ENCODE data around the gene PTS. TPM values are rescaled to one million over a fixed set of nuclear protein-coding genes. Genes with fewer than 3 reads are reported as not detected.

PTS gene
- total and polyA plus RNA-seq, 9 of the 15 experiments (the other 6 are each of a cell fraction or from before 2014, with no cell fraction given), result 27.1 to 72.7 (median 41.1) TPM

DNA sequence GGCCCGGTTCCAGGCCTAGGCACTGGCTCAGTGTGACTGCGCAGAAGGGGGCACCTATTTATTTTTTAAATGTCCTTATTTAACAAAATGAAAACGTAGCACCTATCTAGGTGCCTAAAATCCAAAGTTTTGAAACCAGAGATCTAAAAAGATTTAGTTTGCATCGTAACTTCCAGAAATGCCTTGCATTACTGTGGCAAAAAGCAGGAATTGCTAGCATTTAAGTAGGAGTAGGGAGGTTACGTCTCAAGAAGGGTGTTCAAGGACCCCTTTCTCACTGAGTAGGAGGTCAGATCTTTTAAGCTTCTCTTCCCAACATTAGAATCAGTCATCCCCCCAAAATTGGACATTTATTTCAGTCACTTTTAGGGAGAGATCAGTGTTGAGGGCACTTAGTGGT lies 42.2 kb downstream of the PTS start:
- no peaks in the 10 kb centered on the region for H4K20me1 ChIP-seq (replicated peaks; ENCODE audit: control insufficient read depth, insufficient read depth, low read length)
- CTCF ChIA-PET (ENCODE audit: low intra/inter-chr PET ratio), result no interaction called here
- FAIRE-seq, result no peak
- TF ChIP-seq, protein P1, sequence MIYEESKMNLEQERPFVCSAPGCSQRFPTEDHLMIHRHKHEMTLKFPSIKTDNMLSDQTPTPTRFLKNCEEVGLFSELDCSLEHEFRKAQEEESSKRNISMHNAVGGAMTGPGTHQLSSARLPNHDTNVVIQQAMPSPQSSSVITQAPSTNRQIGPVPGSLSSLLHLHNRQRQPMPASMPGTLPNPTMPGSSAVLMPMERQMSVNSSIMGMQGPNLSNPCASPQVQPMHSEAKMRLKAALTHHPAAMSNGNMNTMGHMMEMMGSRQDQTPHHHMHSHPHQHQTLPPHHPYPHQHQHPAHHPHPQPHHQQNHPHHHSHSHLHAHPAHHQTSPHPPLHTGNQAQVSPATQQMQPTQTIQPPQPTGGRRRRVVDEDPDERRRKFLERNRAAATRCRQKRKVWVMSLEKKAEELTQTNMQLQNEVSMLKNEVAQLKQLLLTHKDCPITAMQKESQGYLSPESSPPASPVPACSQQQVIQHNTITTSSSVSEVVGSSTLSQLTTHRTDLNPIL (CRISPR knock-in tag; IDR thresholded peaks at IDR 0.05), result no peak
- TF ChIP-seq ZFPM2 (CRISPR knock-in tag; IDR thresholded peaks at IDR 0.05) (no peak), NCOA2 (IDR thresholded peaks at IDR 0.05; ENCODE audit: partially characterized antibody in 2 of 2) (no peak), KLF6 (CRISPR knock-in tag; IDR thresholded peaks at IDR 0.05; ENCODE audit: borderline replicate concordance) (no peak), EWSR1 (IDR thresholded peaks at IDR 0.05; ENCODE audit: borderline replicate concordance, low read depth, partially characterized antibody) (no peak), COPS2 (conservative IDR thresholded peaks at IDR 0.05) (no peak), RBM22 (IDR thresholded peaks at IDR 0.05; ENCODE audit: low read depth, low read length, poor library complexity, severe bottlenecking) (no peak), MCM5 (IDR thresholded peaks at IDR 0.05; ENCODE audit: low read depth) (no peak), ZC3H11A (IDR thresholded peaks at IDR 0.05; ENCODE audit: low read depth, low read length) (no peak), SIX5 (IDR thresholded peaks at IDR 0.05; ENCODE audit: borderline replicate concordance in 1 of 2, insufficient read depth in 1 of 2, low read depth in 1 of 2, low read length in 2 of 2) (no peak)
- TF ChIP-seq, protein P2, sequence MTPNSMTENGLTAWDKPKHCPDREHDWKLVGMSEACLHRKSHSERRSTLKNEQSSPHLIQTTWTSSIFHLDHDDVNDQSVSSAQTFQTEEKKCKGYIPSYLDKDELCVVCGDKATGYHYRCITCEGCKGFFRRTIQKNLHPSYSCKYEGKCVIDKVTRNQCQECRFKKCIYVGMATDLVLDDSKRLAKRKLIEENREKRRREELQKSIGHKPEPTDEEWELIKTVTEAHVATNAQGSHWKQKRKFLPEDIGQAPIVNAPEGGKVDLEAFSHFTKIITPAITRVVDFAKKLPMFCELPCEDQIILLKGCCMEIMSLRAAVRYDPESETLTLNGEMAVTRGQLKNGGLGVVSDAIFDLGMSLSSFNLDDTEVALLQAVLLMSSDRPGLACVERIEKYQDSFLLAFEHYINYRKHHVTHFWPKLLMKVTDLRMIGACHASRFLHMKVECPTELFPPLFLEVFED (CRISPR knock-in tag; conservative IDR thresholded peaks at IDR 0.05), result no peak
- TF ChIP-seq, protein P3, sequence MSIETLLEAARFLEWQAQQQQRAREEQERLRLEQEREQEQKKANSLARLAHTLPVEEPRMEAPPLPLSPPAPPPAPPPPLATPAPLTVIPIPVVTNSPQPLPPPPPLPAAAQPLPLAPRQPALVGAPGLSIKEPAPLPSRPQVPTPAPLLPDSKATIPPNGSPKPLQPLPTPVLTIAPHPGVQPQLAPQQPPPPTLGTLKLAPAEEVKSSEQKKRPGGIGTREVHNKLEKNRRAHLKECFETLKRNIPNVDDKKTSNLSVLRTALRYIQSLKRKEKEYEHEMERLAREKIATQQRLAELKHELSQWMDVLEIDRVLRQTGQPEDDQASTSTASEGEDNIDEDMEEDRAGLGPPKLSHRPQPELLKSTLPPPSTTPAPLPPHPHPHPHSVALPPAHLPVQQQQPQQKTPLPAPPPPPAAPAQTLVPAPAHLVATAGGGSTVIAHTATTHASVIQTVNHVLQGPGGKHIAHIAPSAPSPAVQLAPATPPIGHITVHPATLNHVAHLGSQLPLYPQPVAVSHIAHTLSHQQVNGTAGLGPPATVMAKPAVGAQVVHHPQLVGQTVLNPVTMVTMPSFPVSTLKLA (conservative IDR thresholded peaks at IDR 0.05), result no peak
- TF ChIP-seq, protein P4, sequence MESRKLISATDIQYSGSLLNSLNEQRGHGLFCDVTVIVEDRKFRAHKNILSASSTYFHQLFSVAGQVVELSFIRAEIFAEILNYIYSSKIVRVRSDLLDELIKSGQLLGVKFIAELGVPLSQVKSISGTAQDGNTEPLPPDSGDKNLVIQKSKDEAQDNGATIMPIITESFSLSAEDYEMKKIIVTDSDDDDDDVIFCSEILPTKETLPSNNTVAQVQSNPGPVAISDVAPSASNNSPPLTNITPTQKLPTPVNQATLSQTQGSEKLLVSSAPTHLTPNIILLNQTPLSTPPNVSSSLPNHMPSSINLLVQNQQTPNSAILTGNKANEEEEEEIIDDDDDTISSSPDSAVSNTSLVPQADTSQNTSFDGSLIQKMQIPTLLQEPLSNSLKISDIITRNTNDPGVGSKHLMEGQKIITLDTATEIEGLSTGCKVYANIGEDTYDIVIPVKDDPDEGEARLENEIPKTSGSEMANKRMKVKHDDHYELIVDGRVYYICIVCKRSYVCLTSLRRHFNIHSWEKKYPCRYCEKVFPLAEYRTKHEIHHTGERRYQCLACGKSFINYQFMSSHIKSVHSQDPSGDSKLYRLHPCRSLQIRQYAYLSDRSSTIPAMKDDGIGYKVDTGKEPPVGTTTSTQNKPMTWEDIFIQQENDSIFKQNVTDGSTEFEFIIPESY (CRISPR knock-in tag; IDR thresholded peaks at IDR 0.05), result no peak
- TF ChIP-seq, protein P5, sequence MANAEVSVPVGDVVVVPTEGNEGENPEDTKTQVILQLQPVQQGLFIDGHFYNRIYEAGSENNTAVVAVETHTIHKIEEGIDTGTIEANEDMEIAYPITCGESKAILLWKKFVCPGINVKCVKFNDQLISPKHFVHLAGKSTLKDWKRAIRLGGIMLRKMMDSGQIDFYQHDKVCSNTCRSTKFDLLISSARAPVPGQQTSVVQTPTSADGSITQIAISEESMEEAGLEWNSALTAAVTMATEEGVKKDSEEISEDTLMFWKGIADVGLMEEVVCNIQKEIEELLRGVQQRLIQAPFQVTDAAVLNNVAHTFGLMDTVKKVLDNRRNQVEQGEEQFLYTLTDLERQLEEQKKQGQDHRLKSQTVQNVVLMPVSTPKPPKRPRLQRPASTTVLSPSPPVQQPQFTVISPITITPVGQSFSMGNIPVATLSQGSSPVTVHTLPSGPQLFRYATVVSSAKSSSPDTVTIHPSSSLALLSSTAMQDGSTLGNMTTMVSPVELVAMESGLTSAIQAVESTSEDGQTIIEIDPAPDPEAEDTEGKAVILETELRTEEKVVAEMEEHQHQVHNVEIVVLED (CRISPR knock-in tag; IDR thresholded peaks at IDR 0.05), result no peak

More for the DNA sequence above, 42.2 kb downstream of the PTS start:
- Histone ChIP-seq H3K9ac (ENCODE audit: insufficient read depth in 1 of 2, low read depth in 2 of 2, low read length in 2 of 2) (no peak overlapping the region; a peak in 1 of 4 replicates), H3K4me2 (ENCODE audit: insufficient read depth, low read length) (no peak overlapping the region), H3K9me3 (replicated peaks; ENCODE audit: control insufficient read depth, insufficient read depth, low read depth, low read length) (no peaks in the 10 kb centered on the region), H3K9me1 (ENCODE audit: control insufficient read depth, insufficient read depth, low read length) (no peaks in the 10 kb centered on the region), H2AFZ (ENCODE audit: low read depth, low read length) (0 out of 2 replicates have a peak overlapping the region, but pooled peaks have one; percentile 27), H3K36me3 (ENCODE audit: control insufficient read depth, insufficient read depth, low read length) (no peaks in the 10 kb centered on the region), H3K27me3 (ENCODE audit: control insufficient read depth in 2 of 2, insufficient read depth in 2 of 2, low read length in 2 of 2) (no peaks in the 10 kb centered on the region; a peak in 1 of 5 replicates), H3K4me1 (replicated peaks in 1 of 2; ENCODE audit: control insufficient read depth in 2 of 2, insufficient read depth in 2 of 2, low read length in 2 of 2) (peaks cover 0 to 13% of the 10 kb centered on the region in 2 experiments; a peak in 3 of 5 replicates), H3K27ac (ENCODE audit: extremely low read depth, low read depth, low read length) (no peak overlapping the region), H3K4me3 (no peak overlapping the region), H3K79me2 (ENCODE audit: control insufficient read depth, insufficient read depth, low read length) (no peaks in the 10 kb centered on the region)
- intact Hi-C loops (cut with micrococcal nuclease), result no loop called here
- in situ Hi-C loops (cut with MboI), result no loop called here
- ATAC-seq, result no peak
- BruUV-seq (replicated peaks), result no TSS peak
- 44% methylated on average over 5 of the region's 5 CpGs for WGBS (ENCODE audit: insufficient coverage, low coverage, missing lambda C conversion rate)
- no peak for DNase-seq (ENCODE audit: extremely low read depth in 1 of 4, low spot score in 3 of 4)
- POLR2A ChIA-PET, result interaction anchor here (1.0 to 1.7 kb wide), 2 partner anchors 10 to 11 kb away, joined by 3 to 4 read pairs; no protein-coding TSS in a partner anchor

All from K562 (cell line).